HFFc6 (cell line): ENCODE data around the gene FKBP1A. TPM values are rescaled to one million over a fixed set of nuclear protein-coding genes. Genes with fewer than 3 reads are reported as not detected.

ENCODE experiments used
- DNase-seq: peaks from one replicate; pipeline ENCODE4 v3.0.0-alpha.2; 2018
- H3K27ac Mint-ChIP-seq: 2 replicates; pipeline ENCODE4 v1.8.0; 2020; ENCODE audit warnings: mild to moderate bottlenecking, mixed read lengths
- H3K27me3 Mint-ChIP-seq: 2 replicates; pipeline ENCODE4 v1.8.0; 2021; ENCODE audit warnings: mild to moderate bottlenecking, moderate library complexity, mixed read lengths; ENCODE audit not compliant: insufficient read depth
- H3K36me3 Mint-ChIP-seq: 2 replicates; pipeline ENCODE4 v1.8.0; 2021; ENCODE audit warnings: low read depth, mixed read lengths
- H3K4me1 Mint-ChIP-seq: 2 replicates; pipeline ENCODE4 v1.8.0; 2020; ENCODE audit warnings: low read depth, mixed read lengths
- H3K4me3 Mint-ChIP-seq: 2 replicates; pipeline ENCODE4 v1.8.0; 2020; ENCODE audit warnings: mild to moderate bottlenecking, moderate library complexity, mixed read lengths
- H3K9me3 Mint-ChIP-seq: 2 replicates; pipeline ENCODE4 v1.8.0; 2020; ENCODE audit warnings: mild to moderate bottlenecking, mixed read lengths
- CTCF ChIP-seq: fragments of 200-600 bp; sonication (generic); IDR thresholded peaks from 2 replicates; pipeline ENCODE4 v1.5.0; 2021; ENCODE audit warnings: antibody characterized with exemption, mild to moderate bottlenecking
- total RNA-seq, 6 experiments: library from RNA; stranded (reverse); fragmentation: NEBNext Ultra II Directional; extraction: Animal tissue kit (Norgen Biotek cat#: 25700); gene quantifications; 2 replicates in 1 of 6; 3 replicates in 5 of 6; pipeline ENCODE4 v1.2.3, GENCODE V29; 2021

The FKBP1A gene
- total RNA-seq, 6 experiments from 2014 or later = 437 to 543 (median 491) TPM

GRCh38 chr20:1396264-1396663 lies 3.4 kb upstream of the FKBP1A start:
- Mint-ChIP-seq H3K4me3 (no peak overlapping the region), H3K27me3 (no peaks in the 10 kb centered on the region; the same call in 1 of the 2 replicates), H3K9me3 (no peaks in the 10 kb centered on the region), H3K36me3 (no peaks in the 10 kb centered on the region), H3K4me1 (peaks cover 70% of the 10 kb centered on the region), H3K27ac (peak overlapping the region; percentile 26; the same call in 1 of the 2 replicates)
- no peak for DNase-seq
- TF ChIP-seq CTCF = no peak

- no peaks in the 10 kb centered on the region for H3K9me3 Mint-ChIP-seq
- no peak for DNase-seq
- H3K4me3 Mint-ChIP-seq = no peak overlapping the region
- no peak overlapping the region for H3K27ac Mint-ChIP-seq
- peaks cover 70% of the 10 kb centered on the region for H3K4me1 Mint-ChIP-seq
- no peaks in the 10 kb centered on the region for H3K36me3 Mint-ChIP-seq
- H3K27me3 Mint-ChIP-seq = no peaks in the 10 kb centered on the region; the same call in 1 of the 2 replicates
- no peak for TF ChIP-seq CTCF
Measured at GRCh38 chr20:1394686-1395085, 1.8 kb upstream of the FKBP1A start.

GRCh38 chr20:1393507-1393882 lies 641 bp upstream of the FKBP1A start:
- no peak for DNase-seq
- Mint-ChIP-seq H3K27ac (peak overlapping the region; percentile 78), H3K4me3 (peak overlapping the region; percentile 91), H3K36me3 (0 out of 2 replicates have a peak, but pooled peaks cover 6% of the 10 kb centered on the region), H3K9me3 (no peaks in the 10 kb centered on the region), H3K4me1 (peaks cover 73% of the 10 kb centered on the region), H3K27me3 (no peaks in the 10 kb centered on the region; the same call in 1 of the 2 replicates)
- no peak for TF ChIP-seq CTCF

- Mint-ChIP-seq H3K4me1 (peaks cover 82% of the 10 kb centered on the region), H3K9me3 (no peaks in the 10 kb centered on the region), H3K4me3 (peak overlapping the region; percentile 95), H3K36me3 (0 out of 2 replicates have a peak, but pooled peaks cover 6% of the 10 kb centered on the region), H3K27ac (peak overlapping the region; percentile 87), H3K27me3 (no peaks in the 10 kb centered on the region; the same call in 1 of the 2 replicates)
- no peak for DNase-seq
- TF ChIP-seq CTCF = no peak
Measured at GRCh38 chr20:1392443-1392692, 486 bp downstream of the FKBP1A start.

GRCh38 chr20:1391640-1392442 lies 1.0 kb downstream of the FKBP1A start:
- no peak for DNase-seq
- Mint-ChIP-seq H3K36me3 (0 out of 2 replicates have a peak, but pooled peaks cover 6% of the 10 kb centered on the region), H3K4me3 (peak overlapping the region; percentile 95), H3K27me3 (no peaks in the 10 kb centered on the region), H3K9me3 (no peaks in the 10 kb centered on the region), H3K27ac (peak overlapping the region; percentile 87), H3K4me1 (peaks cover 82% of the 10 kb centered on the region)
- TF ChIP-seq CTCF = no peak
